Kidney (tissue), 14 donors: ENCODE data around the gene CNPY1. TPM values are rescaled to one million over a fixed set of nuclear protein-coding genes. Genes with fewer than 3 reads are reported as not detected.

Experiments
- DNase-seq, 5 donors: peaks; one replicate each; pipeline ENCODE4 v3.0.0-alpha.2; 2013 to 2020
- FAIRE-seq: peaks from 2 replicates; lab custom pipeline; 2012; peaks lifted over from hg19 to GRCh38; lab: Jason Lieb, UNC
- H3K27ac ChIP-seq, 2 donors: one replicate each; pipeline ENCODE4 v1.7.0; 2013; ENCODE audit warnings: low read depth in 2 of 2, low read length in 2 of 2, inconsistent platforms in 1 of 2
- H3K27me3 ChIP-seq: one replicate; pipeline ENCODE4 v1.7.1; 2013; ENCODE audit warnings: low read length, inconsistent platforms; ENCODE audit not compliant: control insufficient read depth, insufficient read depth
- H3K36me3 ChIP-seq, 3 donors: one replicate each; pipeline versions ENCODE4 v1.7.0 to v1.7.1; 2013; ENCODE audit warnings: low read length in 3 of 3, control low read depth in 1 of 3, inconsistent platforms in 1 of 3; ENCODE audit not compliant: insufficient read depth in 3 of 3, control insufficient read depth in 2 of 3
- H3K4me1 ChIP-seq, 3 donors: one replicate each; pipeline versions ENCODE4 v1.7.0 to v1.7.1; 2013; ENCODE audit warnings: low read length in 3 of 3, inconsistent platforms in 1 of 3, low read depth in 1 of 3; ENCODE audit not compliant: control insufficient read depth in 2 of 3, insufficient read depth in 2 of 3
- H3K4me3 ChIP-seq, 3 donors: one replicate each; pipeline versions ENCODE4 v1.7.0 to v1.8.1; 2013; ENCODE audit warnings: low read length in 3 of 3, control low read depth in 1 of 3, inconsistent platforms in 1 of 3
- H3K9ac ChIP-seq, 3 donors: one replicate each; pipeline versions ENCODE4 v1.7.0 to v1.7.1; 2013; ENCODE audit warnings: low read length in 3 of 3, control low read depth in 1 of 3, inconsistent platforms in 1 of 3
- H3K9me3 ChIP-seq, 3 donors: one replicate each; pipeline versions ENCODE4 v1.7.0 to v1.7.1; 2013; ENCODE audit warnings: low read length in 3 of 3, control low read depth in 1 of 3, inconsistent platforms in 1 of 3; ENCODE audit not compliant: control insufficient read depth in 2 of 3, insufficient read depth in 1 of 3
- CTCF ChIP-seq: IDR thresholded peaks from 3 replicates; pipeline ENCODE4 v1.5.1; 2012; ENCODE audit warnings: mild to moderate bottlenecking, moderate library complexity, borderline replicate concordance; ENCODE audit not compliant: insufficient read depth; ENCODE audit errors: extremely low read depth
- intact Hi-C: fragments of 100-400 bp; cut with DNase I; formaldehyde crosslinking; loops from one replicate; pipeline ENCODE4 v1.11.1; 2022
- polyA plus RNA-seq: library from polyadenylated mRNA; stranded (reverse); fragments of 350-450 nt; fragmentation: Illumina TruSeq; extraction: RNeasy Lipid Tissue Mini Kit (QIAGEN cat#74804); gene quantifications from one replicate; pipeline ENCODE4 v1.2.3, GENCODE V29; 2014; ENCODE audit warnings: low read depth, low replicate concordance; ENCODE audit not compliant: insufficient read depth
- total RNA-seq: library from RNA; stranded (reverse); fragmentation: NEBNext Ultra II Directional; extraction: Animal tissue kit (Norgen Biotek cat#: 25700); gene quantifications from one replicate; pipeline ENCODE4 v1.2.1, GENCODE V29; 2021
- donor health status: control.
- donor health status: control.
- donor health status: control.
- donor health status: control.
- donor health status: control.
- donor health status: DM: yes; HTN: yes; CAD: no.
- donor health status: Normal renal cell carcinoma (clear cell type).

CNPY1 gene
- total and polyA plus RNA-seq, 2 donors from 2014 or later: not detected

GRCh38 chr7:155560196-155560885 lies 14.0 kb upstream of the CNPY1 start:
- Histone ChIP-seq H3K9ac (no peak overlapping the region), H3K27ac (no peak overlapping the region), H3K36me3 (no peaks in the 10 kb centered on the region), H3K4me1 (no peaks in the 10 kb centered on the region), H3K9me3 (no peaks in the 10 kb centered on the region), H3K27me3 (no peaks in the 10 kb centered on the region), H3K4me3 (no peak overlapping the region)
- peak in 1 of 5 donors; percentile 22 for DNase-seq
- no peak for TF ChIP-seq CTCF
- intact Hi-C loops: no loop called here
- no peak for FAIRE-seq

GRCh38 chr7:155559519-155560108 lies 13.3 kb upstream of the CNPY1 start:
- no peak for FAIRE-seq
- Histone ChIP-seq H3K27ac (no peak overlapping the region), H3K36me3 (no peaks in the 10 kb centered on the region), H3K9me3 (no peaks in the 10 kb centered on the region), H3K9ac (no peak overlapping the region), H3K27me3 (no peaks in the 10 kb centered on the region), H3K4me1 (no peaks in the 10 kb centered on the region), H3K4me3 (no peak overlapping the region)
- intact Hi-C loops: no loop called here
- peak in 1 of 5 donors; percentile 53 for DNase-seq
- no peak for TF ChIP-seq CTCF

- Histone ChIP-seq H3K27ac (no peak overlapping the region), H3K27me3 (no peaks in the 10 kb centered on the region), H3K4me3 (no peak overlapping the region), H3K9me3 (no peaks in the 10 kb centered on the region), H3K9ac (no peak overlapping the region), H3K4me1 (no peaks in the 10 kb centered on the region), H3K36me3 (no peaks in the 10 kb centered on the region)
- no peak for TF ChIP-seq CTCF
- intact Hi-C loops: no loop called here
- DNase-seq: peak in 1 of 5 donors; percentile 51
- no peak for FAIRE-seq
Measured at GRCh38 chr7:155558961-155559360, 12.6 kb upstream of the CNPY1 start.
